Osteoblast (primary cell): ENCODE data around the gene TRIM44. TPM values are rescaled to one million over a fixed set of nuclear protein-coding genes. Genes with fewer than 3 reads are reported as not detected.

Source experiments
- DNase-seq: peaks from one replicate; pipeline ENCODE4 v3.0.0; 2011; ENCODE audit warnings: low spot score, mixed read lengths; ENCODE audit not compliant: insufficient read length; ENCODE audit errors: missing footprints
- H2AFZ ChIP-seq: 2 replicates; pipeline ENCODE4 v1.6.0; 2011; ENCODE audit warnings: mild to moderate bottlenecking, low read length
- H3K27ac ChIP-seq: 2 replicates; pipeline ENCODE4 v1.5.1; 2011; ENCODE audit warnings: mild to moderate bottlenecking, low read depth, low read length, moderate library complexity
- H3K27me3 ChIP-seq: 2 replicates; pipeline ENCODE4 v1.6.0; 2012; ENCODE audit warnings: mild to moderate bottlenecking, control low read depth, inconsistent platforms, low read length, moderate library complexity; ENCODE audit not compliant: insufficient read depth
- H3K36me3 ChIP-seq: 2 replicates; pipeline ENCODE4 v1.5.1; 2011; ENCODE audit warnings: mild to moderate bottlenecking, low read length, control low read depth, moderate library complexity; ENCODE audit not compliant: insufficient read depth
- H3K4me1 ChIP-seq: 2 replicates; pipeline ENCODE4 v1.5.1; 2011; ENCODE audit warnings: mild to moderate bottlenecking, low read length, control low read depth, moderate library complexity; ENCODE audit not compliant: insufficient read depth
- H3K4me2 ChIP-seq: 2 replicates; pipeline ENCODE4 v1.6.0; 2011; ENCODE audit warnings: mild to moderate bottlenecking, low read length; ENCODE audit not compliant: insufficient read depth
- H3K4me3 ChIP-seq: fragments of 200-600 bp; sonication (generic); 3 replicates; pipeline ENCODE4 v1.5.1; 2012; ENCODE audit warnings: mild to moderate bottlenecking, low read length, inconsistent platforms; ENCODE audit not compliant: insufficient read depth
- H3K79me2 ChIP-seq: 2 replicates; pipeline ENCODE4 v1.6.0; 2012; ENCODE audit warnings: mild to moderate bottlenecking, low read length, control low read depth, inconsistent platforms; ENCODE audit not compliant: insufficient read depth
- H3K9me3 ChIP-seq: 2 replicates; pipeline ENCODE4 v1.5.1; 2011; ENCODE audit warnings: low read depth, low read length, control low read depth
- H4K20me1 ChIP-seq: 2 replicates; pipeline ENCODE4 v1.6.0; 2012; ENCODE audit warnings: mild to moderate bottlenecking, low read length, control low read depth; ENCODE audit not compliant: insufficient read depth
- total RNA-seq: library from RNA; depleted of rRNA; stranded (reverse); fragments of >200 nt; gene quantifications from 2 replicates; pipeline ENCODE4 v1.2.3, GENCODE V29; 2012
- TF ChIP-seq, protein P1 (sequence below): IDR thresholded peaks from 2 replicates; pipeline ENCODE4 v1.5.1; 2011; ENCODE audit warnings: mild to moderate bottlenecking, low read depth, low read length, moderate library complexity; ENCODE audit errors: extremely low read depth

The TRIM44 gene
- total RNA-seq, 1 donor = 40.5 TPM

DNA sequence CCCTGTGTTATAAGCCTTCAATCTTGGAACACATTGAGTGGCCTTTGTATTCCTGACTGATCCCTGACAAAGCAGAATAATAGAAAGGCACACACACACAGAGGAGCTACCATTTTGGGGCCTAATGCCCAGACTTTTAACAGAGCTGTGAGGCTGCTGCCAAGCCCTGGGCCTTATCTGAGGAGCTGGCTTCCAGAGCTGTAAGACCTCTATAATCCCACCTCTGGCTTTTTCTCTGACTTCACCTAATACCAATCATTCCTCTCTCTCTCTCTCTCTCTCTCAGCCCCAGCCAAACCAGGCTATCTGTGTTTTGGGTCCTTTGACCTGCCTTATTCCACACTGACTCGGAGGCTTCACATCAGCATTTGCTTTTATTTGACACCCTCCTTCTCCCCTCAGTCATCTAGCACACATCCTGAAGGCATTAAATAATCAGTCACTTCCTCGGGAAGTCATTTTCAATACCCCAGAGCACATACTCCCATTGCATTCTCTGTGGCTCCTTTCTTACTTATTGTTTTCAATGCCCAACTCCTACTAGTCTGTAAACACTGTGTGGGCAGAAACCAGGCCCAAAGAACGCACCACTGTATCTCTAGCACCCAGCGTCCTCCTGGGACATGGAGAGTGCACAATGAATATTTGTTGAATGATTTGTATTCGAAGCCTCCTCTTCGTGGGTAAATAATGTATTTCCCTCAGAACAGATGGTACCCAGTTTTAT lies 21.2 kb upstream of the TRIM44 start:
- TF ChIP-seq, protein P1, sequence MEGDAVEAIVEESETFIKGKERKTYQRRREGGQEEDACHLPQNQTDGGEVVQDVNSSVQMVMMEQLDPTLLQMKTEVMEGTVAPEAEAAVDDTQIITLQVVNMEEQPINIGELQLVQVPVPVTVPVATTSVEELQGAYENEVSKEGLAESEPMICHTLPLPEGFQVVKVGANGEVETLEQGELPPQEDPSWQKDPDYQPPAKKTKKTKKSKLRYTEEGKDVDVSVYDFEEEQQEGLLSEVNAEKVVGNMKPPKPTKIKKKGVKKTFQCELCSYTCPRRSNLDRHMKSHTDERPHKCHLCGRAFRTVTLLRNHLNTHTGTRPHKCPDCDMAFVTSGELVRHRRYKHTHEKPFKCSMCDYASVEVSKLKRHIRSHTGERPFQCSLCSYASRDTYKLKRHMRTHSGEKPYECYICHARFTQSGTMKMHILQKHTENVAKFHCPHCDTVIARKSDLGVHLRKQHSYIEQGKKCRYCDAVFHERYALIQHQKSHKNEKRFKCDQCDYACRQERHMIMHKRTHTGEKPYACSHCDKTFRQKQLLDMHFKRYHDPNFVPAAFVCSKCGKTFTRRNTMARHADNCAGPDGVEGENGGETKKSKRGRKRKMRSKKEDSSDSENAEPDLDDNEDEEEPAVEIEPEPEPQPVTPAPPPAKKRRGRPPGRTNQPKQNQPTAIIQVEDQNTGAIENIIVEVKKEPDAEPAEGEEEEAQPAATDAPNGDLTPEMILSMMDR = no peak
- no peaks in the 10 kb centered on the region for H3K36me3 ChIP-seq
- H2AFZ ChIP-seq = peak overlapping the region; percentile 72
- no peak for DNase-seq
- H3K4me1 ChIP-seq = peaks cover 8% of the 10 kb centered on the region
- no peak overlapping the region for H3K27ac ChIP-seq
- peak overlapping the region; percentile 37 for H3K4me2 ChIP-seq
- H3K79me2 ChIP-seq = no peaks in the 10 kb centered on the region
- H3K27me3 ChIP-seq = no peaks in the 10 kb centered on the region
- no peaks in the 10 kb centered on the region for H4K20me1 ChIP-seq
- no peak overlapping the region for H3K4me3 ChIP-seq
- H3K9me3 ChIP-seq = no peaks in the 10 kb centered on the region

DNA sequence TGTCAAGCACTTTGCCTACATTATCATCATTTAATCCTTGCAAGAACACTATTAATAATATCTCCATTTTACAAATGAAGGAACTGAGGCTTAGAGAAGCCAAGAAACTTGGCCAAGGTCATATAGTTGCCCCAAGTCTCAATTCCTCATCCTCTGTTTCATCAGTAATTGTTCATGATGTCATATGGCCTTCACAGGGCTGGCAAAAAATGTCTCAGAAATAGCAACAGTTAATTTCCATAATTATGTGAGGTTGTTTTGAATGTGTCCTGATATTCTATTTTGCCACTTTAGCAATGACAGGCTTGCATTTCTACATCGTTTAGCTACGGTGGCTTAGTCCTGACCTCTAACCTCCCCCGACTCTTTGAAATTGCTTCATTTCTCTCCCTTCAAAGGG lies 20.6 kb upstream of the TRIM44 start:
- TF ChIP-seq, protein P1 = no peak
- no peaks in the 10 kb centered on the region for H3K9me3 ChIP-seq
- H3K27me3 ChIP-seq = no peaks in the 10 kb centered on the region
- no peak overlapping the region for H3K27ac ChIP-seq
- H4K20me1 ChIP-seq = no peaks in the 10 kb centered on the region
- peaks cover 8% of the 10 kb centered on the region for H3K4me1 ChIP-seq
- no peak overlapping the region for H3K4me2 ChIP-seq
- H3K4me3 ChIP-seq = no peak overlapping the region
- no peaks in the 10 kb centered on the region for H3K79me2 ChIP-seq
- DNase-seq = no peak
- no peaks in the 10 kb centered on the region for H3K36me3 ChIP-seq
- H2AFZ ChIP-seq = peak overlapping the region; percentile 72

DNA sequence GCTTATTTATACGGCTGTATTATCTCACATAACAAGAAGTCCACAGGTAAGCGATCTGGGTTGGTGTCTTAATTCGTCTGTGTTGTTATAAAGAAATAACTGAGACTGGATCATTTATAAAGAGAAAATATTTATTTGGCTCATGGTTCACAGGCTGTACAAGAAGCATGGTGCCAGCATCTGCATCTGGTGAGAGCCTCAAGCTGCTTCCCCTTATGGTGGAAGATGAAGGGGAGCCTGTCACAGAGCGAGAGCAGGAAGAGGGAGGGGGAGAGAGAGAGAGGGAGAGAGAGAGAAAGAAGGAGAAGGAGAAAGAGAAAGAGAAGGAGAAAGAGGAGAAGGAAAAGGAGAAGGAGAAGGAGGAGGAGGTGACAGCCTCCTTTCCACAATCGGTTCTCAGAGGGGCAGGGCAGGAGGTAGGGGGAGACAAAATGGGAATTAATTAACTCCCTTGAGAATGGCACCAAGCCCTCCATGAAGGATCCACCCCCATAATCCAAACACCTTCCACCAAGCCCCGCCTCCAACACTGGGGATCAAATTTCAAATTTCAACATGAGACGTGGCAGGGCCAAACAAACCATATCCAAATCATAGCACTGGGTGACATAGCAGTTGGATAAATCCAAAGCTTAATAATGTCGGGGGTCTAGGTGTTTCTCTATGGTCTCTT lies 15.0 kb upstream of the TRIM44 start:
- no peak overlapping the region for H3K4me2 ChIP-seq
- DNase-seq = no peak
- no peaks in the 10 kb centered on the region for H3K36me3 ChIP-seq
- no peaks in the 10 kb centered on the region for H3K9me3 ChIP-seq
- peak overlapping the region; percentile 7 for H2AFZ ChIP-seq
- H3K27ac ChIP-seq = no peak overlapping the region
- TF ChIP-seq, protein P1 = no peak
- H3K4me3 ChIP-seq = no peak overlapping the region
- H3K79me2 ChIP-seq = no peaks in the 10 kb centered on the region
- no peaks in the 10 kb centered on the region for H4K20me1 ChIP-seq
- H3K27me3 ChIP-seq = no peaks in the 10 kb centered on the region
- peaks cover 2% of the 10 kb centered on the region for H3K4me1 ChIP-seq

DNA sequence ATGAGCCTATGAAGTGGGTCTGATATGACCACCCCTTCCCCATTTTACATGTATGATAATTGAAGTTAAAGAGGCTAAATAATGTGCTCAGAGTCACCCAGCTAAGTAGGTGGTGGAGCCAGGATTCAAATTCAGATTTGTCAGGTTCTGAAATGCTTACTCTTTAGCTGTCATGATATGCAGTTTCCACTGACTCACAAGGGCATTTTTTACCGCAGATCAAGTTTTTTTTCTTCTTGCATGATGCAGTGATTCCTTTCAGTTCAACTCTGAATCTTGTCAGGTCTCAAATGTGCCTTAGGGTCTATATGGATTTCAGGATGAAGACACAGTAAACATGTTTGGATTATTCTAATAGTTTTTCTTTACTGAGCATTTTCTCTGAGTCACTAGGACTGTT lies 12.6 kb upstream of the TRIM44 start:
- no peaks in the 10 kb centered on the region for H3K79me2 ChIP-seq
- TF ChIP-seq, protein P1 = no peak
- no peak overlapping the region for H3K4me2 ChIP-seq
- no peak overlapping the region for H3K27ac ChIP-seq
- H3K36me3 ChIP-seq = no peaks in the 10 kb centered on the region
- DNase-seq = no peak
- H2AFZ ChIP-seq = no peak overlapping the region
- H3K4me1 ChIP-seq = peaks cover 2% of the 10 kb centered on the region
- H3K9me3 ChIP-seq = no peaks in the 10 kb centered on the region
- no peaks in the 10 kb centered on the region for H4K20me1 ChIP-seq
- no peaks in the 10 kb centered on the region for H3K27me3 ChIP-seq
- H3K4me3 ChIP-seq = no peak overlapping the region
